ENCODE results near the gene NLRC5. TPM values are rescaled to one million over a fixed set of nuclear protein-coding genes. Genes with fewer than 3 reads are reported as not detected.

NLRC5 gene
- total RNA-seq, 2 experiments from 2014 or later = 199 to 305 TPM

GRCh38 chr16:56980792-56981724 lies 8.3 kb upstream of the NLRC5 start:
- H4K20me1 ChIP-seq (ENCODE audit: insufficient read depth, low read length) = no peaks in the 10 kb centered on the region
- CTCF ChIA-PET (ENCODE audit: unreplicated experiment) = interaction anchor here (0.6 kb wide), 1 partner anchor 8 kb away, joined by 3 read pairs; no protein-coding TSS in a partner anchor
- no TSS peak for BruUV-seq (replicated peaks)
- peak; percentile 63 for DNase-seq (ENCODE audit: low spot score)
- H3K4me3 ChIP-seq (ENCODE audit: low read depth, low read length, poor library complexity, severe bottlenecking) = peak overlapping the region; percentile 2
- no peaks in the 10 kb centered on the region for H3K9me3 ChIP-seq (ENCODE audit: low read length)
- no peak overlapping the region for H2AFZ ChIP-seq (ENCODE audit: low read length)
- H3K4me2 ChIP-seq (ENCODE audit: low read length) = peak overlapping the region; percentile 89
- POLR2A ChIA-PET = interaction anchor here (0.7 to 1.2 kb wide), 3 partner anchors 25 to 735 kb away, joined by 3 to 4 read pairs (median 3); no protein-coding TSS in a partner anchor
- H3K79me2 ChIP-seq (ENCODE audit: insufficient read depth, low read depth, low read length) = peaks cover 5% of the 10 kb centered on the region; the same call in 1 of the 2 replicates
- H3K36me3 ChIP-seq (ENCODE audit: insufficient read depth, low read length) = peaks cover 23% of the 10 kb centered on the region; the same call in 1 of the 2 replicates
- peak overlapping the region; percentile 80 for H3K27ac ChIP-seq (ENCODE audit: low read depth, low read length, poor library complexity, severe bottlenecking)
- H3K4me1 ChIP-seq (ENCODE audit: insufficient read depth, low read length, poor library complexity, severe bottlenecking) = peaks cover 95% of the 10 kb centered on the region
- no peaks in the 10 kb centered on the region for H3K9me2 ChIP-seq (ENCODE audit: insufficient read depth, low read length)
- TF ChIP-seq, protein P1, sequence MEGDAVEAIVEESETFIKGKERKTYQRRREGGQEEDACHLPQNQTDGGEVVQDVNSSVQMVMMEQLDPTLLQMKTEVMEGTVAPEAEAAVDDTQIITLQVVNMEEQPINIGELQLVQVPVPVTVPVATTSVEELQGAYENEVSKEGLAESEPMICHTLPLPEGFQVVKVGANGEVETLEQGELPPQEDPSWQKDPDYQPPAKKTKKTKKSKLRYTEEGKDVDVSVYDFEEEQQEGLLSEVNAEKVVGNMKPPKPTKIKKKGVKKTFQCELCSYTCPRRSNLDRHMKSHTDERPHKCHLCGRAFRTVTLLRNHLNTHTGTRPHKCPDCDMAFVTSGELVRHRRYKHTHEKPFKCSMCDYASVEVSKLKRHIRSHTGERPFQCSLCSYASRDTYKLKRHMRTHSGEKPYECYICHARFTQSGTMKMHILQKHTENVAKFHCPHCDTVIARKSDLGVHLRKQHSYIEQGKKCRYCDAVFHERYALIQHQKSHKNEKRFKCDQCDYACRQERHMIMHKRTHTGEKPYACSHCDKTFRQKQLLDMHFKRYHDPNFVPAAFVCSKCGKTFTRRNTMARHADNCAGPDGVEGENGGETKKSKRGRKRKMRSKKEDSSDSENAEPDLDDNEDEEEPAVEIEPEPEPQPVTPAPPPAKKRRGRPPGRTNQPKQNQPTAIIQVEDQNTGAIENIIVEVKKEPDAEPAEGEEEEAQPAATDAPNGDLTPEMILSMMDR (conservative IDR thresholded peaks at IDR 0.05; ENCODE audit: low read length) = no peak
- TF ChIP-seq EZH2phosphoT487 (IDR thresholded peaks at IDR 0.05; ENCODE audit: borderline replicate concordance, low read depth, low read length) = no peak
- intact Hi-C loops (cut with micrococcal nuclease; ENCODE audit: unreplicated experiment) = no loop called here

- no peak for TF ChIP-seq EZH2phosphoT487 (IDR thresholded peaks at IDR 0.05; ENCODE audit: borderline replicate concordance, low read depth, low read length)
- TF ChIP-seq, protein P1 (conservative IDR thresholded peaks at IDR 0.05; ENCODE audit: low read length) = no peak
- H3K4me2 ChIP-seq (ENCODE audit: low read length) = peak overlapping the region; percentile 89
- H2AFZ ChIP-seq (ENCODE audit: low read length) = no peak overlapping the region
- peak overlapping the region; percentile 80 for H3K27ac ChIP-seq (ENCODE audit: low read depth, low read length, poor library complexity, severe bottlenecking)
- POLR2A ChIA-PET = no interaction called here
- peaks cover 98% of the 10 kb centered on the region for H3K4me1 ChIP-seq (ENCODE audit: insufficient read depth, low read length, poor library complexity, severe bottlenecking)
- H3K36me3 ChIP-seq (ENCODE audit: insufficient read depth, low read length) = peaks cover 27% of the 10 kb centered on the region; the same call in 1 of the 2 replicates
- no TSS peak for BruUV-seq (replicated peaks)
- H3K9me2 ChIP-seq (ENCODE audit: insufficient read depth, low read length) = no peaks in the 10 kb centered on the region
- DNase-seq (ENCODE audit: low spot score) = no peak
- H3K79me2 ChIP-seq (ENCODE audit: insufficient read depth, low read depth, low read length) = peaks cover 12% of the 10 kb centered on the region; the same call in 1 of the 2 replicates
- no peaks in the 10 kb centered on the region for H4K20me1 ChIP-seq (ENCODE audit: insufficient read depth, low read length)
- no peaks in the 10 kb centered on the region for H3K9me3 ChIP-seq (ENCODE audit: low read length)
- CTCF ChIA-PET (ENCODE audit: unreplicated experiment) = interaction anchor here (0.6 kb wide), 1 partner anchor 9 kb away, joined by 3 read pairs; no protein-coding TSS in a partner anchor
- peak overlapping the region; percentile 2 for H3K4me3 ChIP-seq (ENCODE audit: low read depth, low read length, poor library complexity, severe bottlenecking)
- intact Hi-C loops (cut with micrococcal nuclease; ENCODE audit: unreplicated experiment) = no loop called here
These were observed 7.6 kb upstream of the NLRC5 start for GRCh38 chr16:56981729-56982271.
